GM18526 (cell line): Measurements from ENCODE around the gene ALS2.

Source experiments
- POLR2A ChIP-seq: IDR thresholded peaks from 3 replicates; pipeline ENCODE4 v1.6.1; 2011; ENCODE audit not compliant: insufficient read length; ENCODE audit errors: extremely low read depth

ALS2 gene

DNA sequence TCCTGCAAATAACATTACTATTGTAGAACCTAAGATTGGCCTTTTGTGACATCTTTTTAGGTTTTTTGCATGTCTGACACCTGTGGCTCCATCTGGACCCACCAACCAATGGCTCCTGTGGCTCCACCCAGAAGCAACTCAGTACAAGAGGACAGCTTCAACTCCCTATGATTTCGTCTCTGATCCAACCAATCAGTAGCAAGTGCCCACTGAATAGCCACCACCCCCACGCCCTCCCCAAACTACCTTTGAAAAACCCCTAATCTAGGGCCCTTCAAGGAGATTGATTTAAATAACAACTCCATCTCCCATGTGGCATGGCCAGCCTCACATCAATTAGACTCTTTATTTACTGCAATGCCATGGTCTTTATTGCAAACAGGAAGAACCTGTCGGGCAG lies 105.9 kb downstream of the ALS2 start:
- TF ChIP-seq POLR2A: no peak

DNA sequence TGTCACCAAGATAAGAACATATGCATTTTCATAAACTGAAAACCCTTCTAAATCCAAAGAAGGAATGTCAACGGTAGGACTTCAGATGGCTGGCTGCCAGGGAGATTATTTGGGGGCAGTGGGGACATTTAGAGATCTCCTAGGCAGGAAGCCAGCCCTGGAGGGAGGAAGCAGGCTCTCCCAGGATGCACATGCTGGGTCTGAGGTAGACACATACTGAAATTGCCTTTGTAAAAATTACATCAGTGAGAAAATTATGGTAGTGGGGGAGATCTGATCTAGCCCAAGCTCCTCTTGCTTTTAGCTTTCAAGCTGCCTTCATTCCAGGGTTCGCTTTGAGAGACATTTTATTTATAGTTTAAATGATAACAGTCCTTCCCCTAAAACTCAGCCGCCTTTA lies 106.4 kb downstream of the ALS2 start:
- no peak for TF ChIP-seq POLR2A

DNA sequence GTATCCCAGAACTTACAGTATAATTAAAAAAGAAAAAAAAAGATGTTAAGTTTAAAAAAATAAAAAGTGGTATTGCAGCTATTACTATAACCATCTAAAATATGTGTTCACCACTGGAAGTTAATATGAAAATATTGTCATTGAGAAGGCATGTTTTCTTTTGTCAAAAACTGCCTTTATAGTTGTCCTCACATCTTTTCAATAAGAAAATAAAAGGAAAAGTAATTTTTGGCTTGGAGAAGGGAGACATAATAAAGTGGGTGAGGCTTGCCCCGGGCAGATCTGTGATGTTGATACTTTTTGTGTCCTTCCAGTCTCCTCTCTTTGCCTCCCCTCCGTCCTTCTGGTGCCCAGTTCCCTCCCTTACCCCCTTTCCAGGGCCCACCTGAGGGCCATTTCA lies 107.2 kb downstream of the ALS2 start:
- no peak for TF ChIP-seq POLR2A

DNA sequence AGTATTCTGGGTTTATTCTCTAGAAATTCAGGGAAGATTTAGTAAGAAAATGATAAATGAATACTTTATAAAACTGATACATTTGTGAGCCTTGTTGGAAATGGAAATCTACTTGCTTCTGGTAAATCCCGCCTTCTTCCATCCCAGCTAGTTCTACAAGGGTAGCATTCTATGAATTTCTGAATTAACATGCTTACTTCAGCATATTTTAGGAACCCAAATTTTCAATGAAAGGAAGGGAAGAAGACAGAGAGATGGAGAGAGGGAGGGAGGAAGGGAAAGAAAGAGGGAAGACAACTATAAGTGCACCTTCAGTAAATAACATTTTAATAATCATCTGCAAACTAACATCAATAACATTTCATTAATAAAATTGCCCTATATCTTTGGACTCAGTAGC lies 110.9 kb downstream of the ALS2 start:
- TF ChIP-seq POLR2A: no peak

DNA sequence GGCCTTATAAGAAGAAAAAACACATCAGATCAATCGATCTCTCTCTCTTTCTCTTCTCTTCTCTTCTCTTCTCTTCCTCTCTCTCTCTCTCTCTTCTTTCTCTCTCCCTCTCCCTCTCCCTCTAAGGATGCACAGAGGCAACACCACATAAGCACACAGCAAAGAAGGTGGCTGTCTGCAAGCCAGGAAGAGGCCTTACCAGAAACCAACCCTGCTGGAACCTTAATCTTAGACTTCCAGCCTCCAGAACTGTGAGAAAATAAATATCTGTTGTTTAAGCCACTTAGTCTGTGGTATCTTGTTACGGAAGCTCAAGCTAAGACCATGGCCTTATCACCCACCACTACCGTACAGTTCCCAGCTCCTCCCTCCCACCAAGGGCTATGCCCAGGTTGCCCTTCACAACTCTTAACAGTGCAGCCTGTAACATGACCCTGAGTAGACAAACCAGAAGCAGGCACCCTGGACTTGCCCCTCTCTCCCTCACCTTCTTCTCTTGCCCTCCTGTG lies 112.3 kb downstream of the ALS2 start:
- no peak for TF ChIP-seq POLR2A

DNA sequence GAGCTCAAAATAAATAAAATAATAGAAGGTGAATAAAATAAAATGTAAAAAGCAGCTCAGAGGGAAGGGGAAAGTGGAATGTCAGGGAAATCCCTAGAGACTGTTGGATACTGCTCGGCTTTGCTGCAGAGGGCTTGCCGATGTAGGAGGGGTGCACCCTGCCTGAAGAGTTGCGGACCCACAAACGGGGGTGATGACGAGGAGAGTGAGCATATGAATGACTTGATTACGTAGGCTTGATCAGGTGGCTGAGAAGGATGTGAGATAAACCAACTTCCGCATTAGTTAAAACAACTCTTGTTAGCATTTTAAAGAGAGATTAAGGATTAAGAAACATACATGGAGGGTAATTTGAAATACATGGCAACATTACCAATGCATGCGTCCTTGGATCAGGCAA lies 116.4 kb downstream of the ALS2 start:
- TF ChIP-seq POLR2A: no peak

DNA sequence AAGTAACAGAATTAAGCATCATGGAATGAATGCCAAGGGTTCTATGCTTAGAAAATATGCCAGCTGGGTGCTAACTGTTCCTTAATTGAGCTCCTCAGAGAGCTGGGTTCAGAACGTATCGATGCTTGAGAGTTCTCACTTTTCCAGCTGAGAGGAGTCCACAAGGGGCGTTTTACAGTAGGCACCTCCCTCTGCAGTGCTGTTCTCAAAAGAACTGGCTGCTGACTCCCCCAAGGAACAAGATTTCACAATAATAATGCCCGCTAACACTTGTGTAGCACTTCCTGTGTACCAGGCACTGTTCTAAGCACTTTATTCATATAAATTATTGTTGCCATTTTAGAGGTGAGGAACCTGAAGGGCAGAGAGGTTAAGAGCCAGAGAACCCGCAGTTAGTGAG lies 119.4 kb downstream of the ALS2 start:
- no peak for TF ChIP-seq POLR2A

DNA sequence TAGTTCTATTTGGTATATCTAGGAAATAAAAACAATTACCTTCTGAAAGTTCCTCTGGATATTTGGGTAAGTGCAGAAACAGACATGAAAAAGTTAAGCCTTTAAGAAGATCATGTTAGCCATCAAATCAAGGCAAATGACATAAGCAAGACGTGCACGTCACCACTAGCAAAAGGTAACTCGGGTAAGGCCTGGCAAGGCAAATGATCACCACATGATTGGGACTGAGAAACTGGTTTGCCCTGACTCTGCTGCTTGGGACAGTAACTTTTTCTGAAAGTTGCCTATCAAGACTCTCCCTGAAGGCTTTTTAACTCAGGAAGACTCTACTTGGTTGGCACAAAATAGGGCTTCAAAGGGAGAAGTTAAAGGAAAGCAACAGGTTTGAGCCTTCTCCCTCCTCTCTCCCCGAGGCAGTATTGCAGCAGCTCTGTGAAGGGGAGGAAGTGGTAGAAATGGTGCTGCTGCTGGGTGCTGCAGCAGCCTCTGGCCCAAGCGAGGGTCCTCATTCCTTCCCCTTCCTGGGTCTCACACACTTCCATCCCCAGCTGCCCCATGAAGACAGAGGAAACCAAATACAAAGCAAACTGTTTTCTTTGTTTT lies 120.3 kb downstream of the ALS2 start:
- TF ChIP-seq POLR2A: no peak

DNA sequence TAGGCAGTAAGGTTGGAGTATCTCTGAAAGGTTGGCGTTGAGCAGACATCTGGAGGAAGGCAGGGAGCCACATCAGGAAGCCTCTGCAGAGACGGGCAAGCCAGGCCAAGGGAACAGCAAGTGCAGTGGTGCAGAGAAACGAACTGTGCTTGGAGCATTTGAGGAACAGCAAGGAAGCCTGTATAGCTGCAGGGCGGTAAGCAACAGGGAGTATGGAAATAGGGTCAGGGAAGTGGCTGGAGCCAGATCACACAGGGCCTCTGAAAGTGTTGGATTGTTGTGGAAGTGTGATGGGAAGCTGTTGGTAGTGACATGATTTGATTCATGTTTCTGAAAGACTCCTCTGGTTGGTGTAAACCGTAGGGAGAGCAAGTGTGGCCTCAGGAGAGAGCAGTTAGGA lies 124.0 kb downstream of the ALS2 start:
- no peak for TF ChIP-seq POLR2A

DNA sequence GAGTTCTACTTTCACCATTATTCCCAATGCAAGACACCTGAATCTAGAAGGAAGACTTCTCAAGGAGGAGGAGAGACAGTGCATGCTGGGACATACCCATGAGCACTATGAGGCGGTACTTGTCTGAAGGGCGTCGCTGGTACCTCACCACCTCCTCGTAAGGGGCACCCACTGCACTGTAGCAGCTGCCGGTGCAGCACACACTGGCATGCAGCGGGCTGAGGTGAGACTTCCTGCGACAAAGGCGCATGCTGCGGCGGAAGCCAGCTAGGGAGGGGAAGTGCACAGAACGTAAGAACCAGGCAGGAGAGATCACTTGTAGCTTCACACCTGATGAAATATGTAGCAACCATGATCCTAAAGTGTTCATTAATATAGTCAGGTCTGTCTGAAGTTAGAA lies 124.6 kb downstream of the ALS2 start:
- no peak for TF ChIP-seq POLR2A

DNA sequence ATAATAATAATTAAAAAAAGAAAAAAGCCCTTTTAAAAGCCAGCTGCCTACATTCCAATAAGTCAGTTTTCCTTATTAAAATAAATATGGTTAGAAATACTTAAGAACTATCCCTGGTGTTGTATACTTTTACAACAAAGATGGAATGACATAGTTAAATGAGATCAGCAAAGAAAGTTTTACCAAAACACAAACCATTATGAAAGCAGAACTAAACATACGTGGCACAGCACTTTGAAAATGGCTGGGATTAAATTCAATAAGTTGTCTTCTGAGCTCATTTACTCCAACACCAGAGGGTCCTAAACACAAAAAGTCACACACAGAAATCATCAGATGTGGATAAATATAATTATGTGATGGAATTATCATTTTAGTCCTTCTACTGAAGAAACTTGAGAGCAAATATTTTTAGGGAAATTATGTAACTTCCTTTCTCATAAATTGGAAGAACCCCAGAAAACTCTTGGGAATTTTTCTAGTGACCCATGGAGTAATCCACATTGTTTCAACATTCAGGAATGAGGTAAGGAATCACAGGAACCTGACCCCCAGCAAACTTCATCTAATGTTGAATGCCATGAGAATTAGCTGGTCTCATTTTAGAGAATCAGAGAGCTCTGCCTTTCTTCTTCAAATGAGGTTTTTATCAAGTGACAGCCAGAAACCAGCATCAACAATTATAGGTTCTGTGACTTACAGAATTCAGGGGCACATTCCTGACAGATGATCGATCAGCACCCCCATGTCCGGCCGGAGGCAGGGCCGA lies 125.9 kb downstream of the ALS2 start:
- no peak for TF ChIP-seq POLR2A

DNA sequence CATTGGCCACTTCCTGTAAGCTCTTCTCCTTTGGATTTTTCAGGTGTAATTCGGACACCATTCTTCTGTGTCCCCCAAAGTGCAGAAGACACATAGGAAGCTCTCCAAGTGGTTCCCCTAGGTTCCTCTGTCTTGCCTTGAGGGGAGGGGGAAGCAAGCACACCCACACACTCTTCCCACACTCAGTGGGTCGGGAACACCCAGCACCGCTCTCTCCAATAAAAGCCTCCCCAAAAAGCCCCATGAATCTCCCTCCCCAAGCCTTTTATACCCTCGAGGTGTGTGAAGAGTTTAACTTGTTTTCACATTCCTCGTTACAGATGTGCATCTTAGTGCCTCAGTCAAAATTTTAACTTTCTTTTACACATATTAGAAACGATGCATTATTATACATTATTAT lies 127.5 kb downstream of the ALS2 start:
- no peak for TF ChIP-seq POLR2A
